Hindlimb muscle (tissue), 1 donor: ENCODE data around the gene DEFB125. TPM values are rescaled to one million over a fixed set of nuclear protein-coding genes. Genes with fewer than 3 reads are reported as not detected.

Experiments
- polyA plus RNA-seq: library from polyadenylated mRNA; unstranded; fragments of 120-200 nt; gene quantifications from one replicate; pipeline ENCODE4 v1.2.1, GENCODE V29; 2013; ENCODE audit not compliant: insufficient read length

DEFB125 gene
- polyA plus RNA-seq, 1 donor = not detected

Other genes with a start within 250 kb of the DEFB125 start
- gene DEFB126, start 54.9 kb downstream of the DEFB125 start, polyA plus RNA-seq = not detected
- not detected for gene DEFB127, start 69.8 kb downstream of the DEFB125 start, polyA plus RNA-seq
- gene DEFB128, start 102.0 kb downstream of the DEFB125 start, polyA plus RNA-seq = not detected
- not detected for gene DEFB129, start 139.6 kb downstream of the DEFB125 start, polyA plus RNA-seq
- gene DEFB132, start 170.1 kb downstream of the DEFB125 start, polyA plus RNA-seq = not detected
- gene C20orf96, start 203.1 kb downstream of the DEFB125 start, polyA plus RNA-seq = 11.1 TPM
- gene ZCCHC3, start 209.9 kb downstream of the DEFB125 start, polyA plus RNA-seq = 30.1 TPM
- gene SOX12, start 237.9 kb downstream of the DEFB125 start, polyA plus RNA-seq = 29.8 TPM